GM13976 (cell line): ENCODE data around the gene TADA1.

Experiments used
- DNase-seq: peaks from one replicate; pipeline ENCODE4 v3.0.0; 2012; ENCODE audit warnings: low spot score
- in situ Hi-C: fragments of 300-500 bp; cut with MboI; formaldehyde crosslinking; loops from one replicate; pipeline ENCODE4 v1.12.0; 2022; ENCODE audit warnings: low sequenced_read_pairs, mixed read lengths, inconsistent platforms; ENCODE audit not compliant: unreplicated experiment
- TF ChIP-seq, protein P1 (sequence below): IDR thresholded peaks from 2 replicates; pipeline ENCODE4 v1.5.1; 2012; ENCODE audit warnings: borderline replicate concordance, mild to moderate bottlenecking; ENCODE audit not compliant: insufficient read depth; ENCODE audit errors: extremely low read depth, missing control alignments, control extremely low read depth

TADA1 gene

DNA sequence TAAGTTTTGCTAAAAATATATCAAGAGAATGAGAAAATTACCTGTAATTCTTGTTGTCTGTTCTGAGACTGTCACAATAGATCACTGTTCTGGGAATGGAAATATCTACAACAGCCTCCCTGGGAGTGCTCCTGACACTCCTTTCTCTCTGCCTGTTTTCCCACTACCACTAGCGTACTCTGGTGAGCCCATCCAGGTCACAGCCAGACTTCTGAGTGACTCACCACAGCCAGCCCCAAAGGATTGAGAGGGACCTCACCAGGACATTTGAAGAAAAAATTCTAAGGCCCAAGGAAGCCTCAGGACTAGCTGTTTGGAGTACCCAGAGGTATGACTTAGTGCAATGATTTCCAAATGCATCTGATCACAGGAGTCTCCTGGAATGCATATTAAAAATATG is 39.0 kb upstream of the TADA1 start:
- in situ Hi-C loops, result loop anchor here (25.0 kb wide), 2 partner anchors 522 to 622 kb away; no protein-coding TSS in a partner anchor
- TF ChIP-seq, protein P1, sequence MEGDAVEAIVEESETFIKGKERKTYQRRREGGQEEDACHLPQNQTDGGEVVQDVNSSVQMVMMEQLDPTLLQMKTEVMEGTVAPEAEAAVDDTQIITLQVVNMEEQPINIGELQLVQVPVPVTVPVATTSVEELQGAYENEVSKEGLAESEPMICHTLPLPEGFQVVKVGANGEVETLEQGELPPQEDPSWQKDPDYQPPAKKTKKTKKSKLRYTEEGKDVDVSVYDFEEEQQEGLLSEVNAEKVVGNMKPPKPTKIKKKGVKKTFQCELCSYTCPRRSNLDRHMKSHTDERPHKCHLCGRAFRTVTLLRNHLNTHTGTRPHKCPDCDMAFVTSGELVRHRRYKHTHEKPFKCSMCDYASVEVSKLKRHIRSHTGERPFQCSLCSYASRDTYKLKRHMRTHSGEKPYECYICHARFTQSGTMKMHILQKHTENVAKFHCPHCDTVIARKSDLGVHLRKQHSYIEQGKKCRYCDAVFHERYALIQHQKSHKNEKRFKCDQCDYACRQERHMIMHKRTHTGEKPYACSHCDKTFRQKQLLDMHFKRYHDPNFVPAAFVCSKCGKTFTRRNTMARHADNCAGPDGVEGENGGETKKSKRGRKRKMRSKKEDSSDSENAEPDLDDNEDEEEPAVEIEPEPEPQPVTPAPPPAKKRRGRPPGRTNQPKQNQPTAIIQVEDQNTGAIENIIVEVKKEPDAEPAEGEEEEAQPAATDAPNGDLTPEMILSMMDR, result no peak
- no peak for DNase-seq

DNA sequence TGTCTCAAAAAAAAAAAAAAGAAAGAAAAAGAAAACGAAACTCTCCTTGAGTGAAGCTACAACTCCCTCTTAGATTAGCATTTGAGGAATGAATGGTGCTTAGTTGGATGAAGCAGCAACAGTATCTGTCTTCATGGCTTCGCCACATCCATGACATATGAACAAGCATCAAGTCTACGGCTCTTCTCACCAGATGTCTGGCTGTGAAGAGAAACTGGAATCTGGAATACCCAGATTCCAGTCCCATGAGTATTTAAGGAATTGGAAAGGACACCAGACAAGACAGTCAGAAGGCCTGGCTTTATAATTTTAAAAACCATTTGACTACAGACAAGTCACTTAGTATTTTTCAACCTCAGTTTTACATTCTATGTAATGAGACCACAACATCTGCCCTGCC is 38.0 kb upstream of the TADA1 start:
- TF ChIP-seq, protein P1, result no peak
- DNase-seq, result no peak
- in situ Hi-C loops, result loop anchor here (5.0 to 25.0 kb wide), 3 partner anchors 143 to 623 kb away; no protein-coding TSS in a partner anchor

DNA sequence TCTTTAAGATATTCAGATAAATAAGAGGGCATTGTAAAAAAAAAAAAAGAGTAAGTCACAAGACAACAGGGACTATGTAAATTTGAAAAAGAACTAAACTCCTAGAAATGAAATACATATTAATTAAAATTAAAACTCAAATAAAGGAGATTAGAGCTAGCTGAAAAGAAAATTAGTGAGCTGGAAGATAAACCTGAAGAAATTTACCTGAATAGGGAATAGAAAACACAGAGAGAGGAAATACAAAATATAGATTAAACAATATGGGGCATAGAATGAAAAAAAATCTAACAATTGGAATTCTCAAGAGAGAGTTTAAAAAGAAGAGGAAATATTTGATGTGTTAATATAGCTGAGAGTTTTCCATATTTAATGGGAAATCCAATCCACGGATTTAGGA is 35.6 kb upstream of the TADA1 start:
- in situ Hi-C loops, result loop anchor here (5.0 to 25.0 kb wide), 3 partner anchors 146 to 626 kb away; no protein-coding TSS in a partner anchor
- TF ChIP-seq, protein P1, result no peak
- DNase-seq, result no peak

DNA sequence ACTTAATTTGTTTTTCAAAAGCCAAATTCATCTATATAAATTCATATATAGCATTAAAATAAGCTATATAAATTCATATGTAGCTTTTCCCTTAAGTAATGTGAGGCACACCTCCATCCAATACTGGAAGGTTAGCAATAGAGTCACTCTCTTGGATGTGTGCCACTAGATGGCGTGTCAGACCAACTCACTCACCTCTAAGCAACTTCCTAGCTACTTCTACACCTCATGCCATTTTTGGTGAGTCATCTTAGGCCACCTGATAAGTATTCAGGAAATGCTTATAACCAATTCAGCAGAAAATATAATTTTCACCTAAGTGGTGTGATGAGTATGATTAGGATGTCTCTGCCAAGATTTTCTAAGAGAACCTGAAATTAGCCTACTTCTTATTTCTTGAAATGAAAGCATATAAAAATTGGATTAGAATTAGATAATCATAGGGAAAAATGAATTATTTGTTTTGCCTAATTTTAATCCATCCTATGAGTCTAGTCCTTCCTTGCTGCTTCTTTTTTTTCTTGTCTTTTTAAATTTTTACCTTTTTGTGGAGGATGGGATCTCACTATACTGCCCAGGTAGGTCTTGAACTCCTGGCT is 34.4 kb upstream of the TADA1 start:
- peak; percentile 77 for DNase-seq
- in situ Hi-C loops, result loop anchor here (5.0 to 25.0 kb wide), 3 partner anchors 147 to 627 kb away; no protein-coding TSS in a partner anchor
- TF ChIP-seq, protein P1, result peak; percentile 75

DNA sequence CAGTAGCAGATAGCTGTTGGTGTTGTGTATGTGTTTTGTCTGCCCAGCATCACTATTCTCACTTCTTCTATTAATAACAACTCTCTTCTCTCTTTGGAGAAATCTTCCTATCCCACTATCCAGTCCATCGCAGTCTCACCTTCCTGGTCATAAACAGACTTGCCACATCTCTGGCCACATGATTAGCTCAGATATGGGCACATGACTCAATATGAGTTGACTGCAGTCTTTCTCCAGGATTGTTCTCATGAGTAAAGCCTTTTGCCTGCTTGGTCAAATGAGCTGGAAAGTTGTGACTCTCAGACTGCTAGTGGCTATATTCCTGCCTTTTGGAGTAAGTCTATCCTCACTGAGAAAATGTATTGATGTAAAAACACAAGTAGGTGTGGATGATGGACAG is 32.9 kb upstream of the TADA1 start:
- in situ Hi-C loops, result loop anchor here (25.0 kb wide), 2 partner anchors 528 to 628 kb away; no protein-coding TSS in a partner anchor
- no peak for DNase-seq
- TF ChIP-seq, protein P1, result no peak

DNA sequence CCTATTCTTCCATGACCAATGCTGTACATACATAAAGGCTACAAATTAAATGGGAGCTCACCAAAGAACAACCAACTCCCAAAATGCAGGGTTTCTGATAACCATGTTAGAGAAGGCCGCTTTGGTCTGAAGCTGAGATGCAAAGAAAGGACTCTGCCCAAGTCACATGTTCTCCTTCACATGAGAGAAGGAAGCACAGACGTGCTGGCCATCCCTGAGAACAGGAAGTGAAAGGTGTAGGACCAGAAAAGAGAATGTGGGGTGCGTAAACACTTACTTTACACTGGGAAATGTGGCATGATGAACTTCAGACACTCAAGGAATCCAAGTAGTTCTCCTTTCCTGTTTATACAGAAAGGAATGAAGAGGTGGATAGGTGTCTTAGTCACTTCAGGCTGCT is 31.7 kb upstream of the TADA1 start:
- in situ Hi-C loops, result loop anchor here (25.0 kb wide), 2 partner anchors 530 to 630 kb away; no protein-coding TSS in a partner anchor

More for the DNA sequence above, 31.7 kb upstream of the TADA1 start:
- DNase-seq, result no peak
- TF ChIP-seq, protein P1, result no peak
